AG04450 (cell line): ENCODE measurements around the gene NRM. TPM values are rescaled to one million over a fixed set of nuclear protein-coding genes. Genes with fewer than 3 reads are reported as not detected.

ENCODE experiments used
- CTCF ChIA-PET: fragments of 300-600, 350-600 bp; formaldehyde crosslinking; extraction: SDS; loops from one replicate; lab custom pipeline; 2022; ENCODE audit warnings: antibody characterized with exemption, inconsistent platforms; lab: Charles Lee
- POLR2A ChIA-PET: fragments of 350-600 bp; formaldehyde crosslinking; extraction: SDS; loops from one replicate; lab custom pipeline; 2021; ENCODE audit warnings: antibody characterized with exemption, inconsistent platforms; lab: Yijun Ruan, JAX
- DNase-seq: peaks from one replicate; pipeline ENCODE4 v3.0.0-alpha.2; 2011; ENCODE audit warnings: low read depth, low spot score
- H3K27ac ChIP-seq: one replicate; pipeline ENCODE4 v1.5.1; 2012; ENCODE audit warnings: low read depth, low read length, control low read depth
- H3K27me3 ChIP-seq: one replicate; pipeline ENCODE4 v1.6.0; 2012; ENCODE audit warnings: low read length; ENCODE audit not compliant: control insufficient read depth, insufficient read depth
- H3K4me3 ChIP-seq: 2 replicates; pipeline ENCODE4 v1.5.1; 2011; ENCODE audit warnings: mild to moderate bottlenecking, low read depth, low read length, control low read depth
- H3K9me3 ChIP-seq: 2 replicates; pipeline ENCODE4 v1.5.1; 2012; ENCODE audit warnings: low read length; ENCODE audit not compliant: control insufficient read depth, insufficient read depth
- polyA plus RNA-seq: library from polyadenylated mRNA; depleted of rRNA; stranded (reverse); fragments of >200 nt; gene quantifications from 2 replicates; pipeline ENCODE4 v1.2.3, GENCODE V29; 2011
- TF ChIP-seq, protein P1 (sequence below): IDR thresholded peaks from 2 replicates; pipeline ENCODE4 v1.5.1; 2011; ENCODE audit warnings: low read depth, low read length, control low read depth, inconsistent platforms

Gene NRM
- polyA plus RNA-seq, 1 experiment, result 14.6 TPM

DNA sequence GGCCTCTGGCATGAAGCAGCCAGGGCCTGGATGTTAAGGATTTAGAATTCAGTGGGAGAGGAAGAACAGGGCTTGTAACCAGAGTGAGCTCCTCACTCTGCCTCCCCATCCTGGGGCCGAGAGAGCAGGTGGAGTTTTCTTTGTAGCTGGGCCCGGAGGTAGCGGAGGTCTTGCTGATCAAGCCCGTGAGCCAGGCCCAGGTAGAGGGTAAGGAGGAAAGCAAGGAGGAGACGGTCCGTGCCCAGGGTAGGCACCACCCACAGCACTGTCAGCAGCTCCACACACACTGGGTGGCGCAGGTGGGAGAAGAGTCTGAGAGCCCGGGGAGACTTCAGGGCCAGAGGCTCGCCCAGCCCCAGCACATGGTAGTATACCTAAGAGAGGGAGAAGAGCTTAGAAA, 2.2 kb downstream of the NRM start:
- ChIA-PET CTCF (interaction anchor here (0.6 to 2.0 kb wide), 4 partner anchors 16 to 391 kb away, joined by 3 to 13 read pairs (median 4); partner anchors contain the start of gene DHX16), POLR2A (interaction anchor here (1.8 to 4.8 kb wide), 2 partner anchors 29 to 33 kb away, joined by 22 to 43 read pairs; partner anchors contain the start of genes MDC1 and TUBB)
- TF ChIP-seq, protein P1, sequence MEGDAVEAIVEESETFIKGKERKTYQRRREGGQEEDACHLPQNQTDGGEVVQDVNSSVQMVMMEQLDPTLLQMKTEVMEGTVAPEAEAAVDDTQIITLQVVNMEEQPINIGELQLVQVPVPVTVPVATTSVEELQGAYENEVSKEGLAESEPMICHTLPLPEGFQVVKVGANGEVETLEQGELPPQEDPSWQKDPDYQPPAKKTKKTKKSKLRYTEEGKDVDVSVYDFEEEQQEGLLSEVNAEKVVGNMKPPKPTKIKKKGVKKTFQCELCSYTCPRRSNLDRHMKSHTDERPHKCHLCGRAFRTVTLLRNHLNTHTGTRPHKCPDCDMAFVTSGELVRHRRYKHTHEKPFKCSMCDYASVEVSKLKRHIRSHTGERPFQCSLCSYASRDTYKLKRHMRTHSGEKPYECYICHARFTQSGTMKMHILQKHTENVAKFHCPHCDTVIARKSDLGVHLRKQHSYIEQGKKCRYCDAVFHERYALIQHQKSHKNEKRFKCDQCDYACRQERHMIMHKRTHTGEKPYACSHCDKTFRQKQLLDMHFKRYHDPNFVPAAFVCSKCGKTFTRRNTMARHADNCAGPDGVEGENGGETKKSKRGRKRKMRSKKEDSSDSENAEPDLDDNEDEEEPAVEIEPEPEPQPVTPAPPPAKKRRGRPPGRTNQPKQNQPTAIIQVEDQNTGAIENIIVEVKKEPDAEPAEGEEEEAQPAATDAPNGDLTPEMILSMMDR, result no peak
- H3K4me3 ChIP-seq, result peak overlapping the region; percentile 92
- DNase-seq, result no peak
- peak overlapping the region; percentile 99 for H3K27ac ChIP-seq
- H3K9me3 ChIP-seq, result no peaks in the 10 kb centered on the region; the same call in 1 of the 2 replicates
- no peaks in the 10 kb centered on the region for H3K27me3 ChIP-seq

DNA sequence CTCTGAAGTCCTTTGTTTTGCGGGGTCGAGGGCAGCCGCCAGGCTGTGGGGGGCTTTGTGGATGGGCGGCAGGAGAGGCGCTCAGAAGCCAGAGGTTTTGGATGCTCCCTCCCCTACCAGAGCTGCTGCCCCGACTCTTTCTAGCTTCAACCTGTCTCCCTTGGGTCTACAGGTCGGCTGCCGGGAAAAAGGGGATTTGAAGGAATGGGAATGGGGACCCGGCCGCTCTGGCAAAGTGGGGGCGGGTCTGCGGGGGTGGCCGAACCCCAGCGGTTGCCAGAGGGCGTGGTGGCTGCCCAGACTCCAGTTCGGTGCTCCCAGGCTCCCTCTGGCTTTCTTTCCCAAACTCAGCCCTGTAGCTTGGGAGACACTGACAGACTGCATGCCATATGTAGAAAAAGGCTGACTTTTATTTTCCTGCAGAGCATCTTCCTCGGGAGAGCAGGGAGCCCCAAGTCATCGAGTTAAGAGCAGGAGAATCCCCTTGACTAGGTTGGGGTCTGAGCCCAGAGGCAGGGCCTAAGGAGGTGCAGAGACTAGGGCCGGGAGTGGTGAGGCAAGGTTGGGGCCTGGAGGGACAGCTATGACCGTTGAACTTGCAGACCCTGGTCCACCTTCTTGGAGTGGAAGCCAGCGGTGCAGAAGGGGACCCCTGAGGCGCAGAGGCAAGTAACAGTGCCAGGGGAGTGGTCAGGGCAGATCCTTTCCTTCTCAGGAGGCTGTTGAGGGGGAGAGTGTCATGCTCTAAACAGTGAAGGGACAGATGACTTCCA, 2.9 kb downstream of the NRM start:
- Histone ChIP-seq H3K27me3 (no peaks in the 10 kb centered on the region), H3K4me3 (peak overlapping the region; percentile 92), H3K27ac (peak overlapping the region; percentile 99), H3K9me3 (no peaks in the 10 kb centered on the region; the same call in 1 of the 2 replicates)
- DNase-seq, result no peak
- ChIA-PET CTCF (interaction anchor here (0.6 to 2.0 kb wide), 6 partner anchors 9 to 73 kb away, joined by 3 to 13 read pairs (median 4); partner anchors contain the start of genes DHX16 and MDC1), POLR2A (interaction anchor here (0.6 to 4.8 kb wide), 9 partner anchors 8 to 201 kb away, joined by 3 to 43 read pairs (median 6); partner anchors contain the start of genes DHX16, MDC1 and TUBB)
- TF ChIP-seq, protein P1, result peak; percentile 32

- TF ChIP-seq, protein P1, result no peak
- Histone ChIP-seq H3K27me3 (no peaks in the 10 kb centered on the region), H3K4me3 (peak overlapping the region; percentile 92), H3K27ac (peak overlapping the region; percentile 99), H3K9me3 (no peaks in the 10 kb centered on the region; the same call in 1 of the 2 replicates)
- POLR2A ChIA-PET, result interaction anchor here (0.6 to 4.8 kb wide), 9 partner anchors 8 to 202 kb away, joined by 3 to 43 read pairs (median 6); partner anchors contain the start of genes DHX16, MDC1 and TUBB
- DNase-seq, result peak; percentile 92
- CTCF ChIA-PET, result interaction anchor here (0.8 to 2.0 kb wide), 4 partner anchors 8 to 35 kb away, joined by 3 to 13 read pairs (median 4); partner anchors contain the start of gene MDC1
Observed at GRCh38 chr6:30686908-30687658, 3.7 kb downstream of the NRM start.

DNA sequence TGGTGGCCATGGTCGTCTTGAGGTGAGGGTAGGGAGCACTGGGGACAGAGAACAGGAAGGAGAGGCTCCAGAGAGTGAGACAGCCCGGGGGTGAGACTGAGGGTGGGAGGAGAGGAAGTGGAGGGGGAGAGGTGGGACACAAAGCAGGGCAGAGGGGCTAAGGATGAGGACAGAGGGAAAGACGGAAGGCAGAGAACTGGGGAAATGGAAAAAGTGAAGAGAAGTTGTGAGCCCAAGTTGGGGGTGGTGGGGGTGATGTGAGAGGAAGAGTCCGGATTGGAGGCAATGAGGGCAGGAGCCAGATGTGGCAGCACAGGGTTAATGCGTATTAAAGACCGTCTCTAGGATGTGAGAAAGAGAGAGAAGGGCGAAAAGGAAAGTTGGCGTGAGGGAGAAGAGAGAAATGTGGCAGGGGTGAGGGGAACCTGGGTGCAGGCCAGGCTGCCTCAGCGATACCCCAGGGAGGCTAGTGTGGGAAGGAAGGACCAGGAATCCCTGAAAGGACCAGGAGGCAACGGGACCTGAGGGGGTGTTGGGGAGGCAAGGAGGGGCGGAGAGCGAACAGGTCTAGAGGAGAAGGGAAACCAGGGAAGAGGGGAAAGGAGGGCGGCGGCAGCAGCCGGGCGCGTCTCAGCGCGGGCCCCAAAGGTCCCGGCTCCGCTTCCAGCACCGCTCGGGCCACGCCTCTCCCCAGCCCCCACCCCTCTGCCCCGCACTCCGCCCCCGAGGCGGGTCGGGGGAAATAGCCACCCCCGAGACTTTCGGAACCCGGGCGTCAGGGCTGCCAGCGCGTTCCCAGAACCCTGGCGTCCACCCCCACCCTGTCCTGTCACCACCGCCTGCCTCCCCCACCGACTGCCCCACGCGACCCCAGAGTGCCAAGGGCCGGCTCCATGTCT, 4.5 kb downstream of the NRM start, which contains the start of gene PPP1R18:
Gene PPP1R18 (minus strand): TSS at position 637 of the 899 bp plus-strand sequence. CDS start 627 bp downstream, at position 10.
- ChIA-PET POLR2A (no interaction called here), CTCF (interaction anchor here (1.4 kb wide), 1 partner anchor 401 kb away, joined by 4 read pairs; no protein-coding TSS in a partner anchor)
- TF ChIP-seq, protein P1, result no peak
- Histone ChIP-seq H3K4me3 (peak within 1 kb of the TSS; percentile 92), H3K27me3 (no peaks in the 10 kb centered on the region), H3K27ac (peak within 1 kb of the TSS; percentile 99), H3K9me3 (no peaks in the 10 kb centered on the region; the same call in 1 of the 2 replicates)
- no peak for DNase-seq
